HT-29 (cell line): Measurements from ENCODE around the gene ATP6V0A1. TPM values are rescaled to one million over a fixed set of nuclear protein-coding genes. Genes with fewer than 3 reads are reported as not detected.
"Not testable (repeated sequence)": the region's sequence is repeated elsewhere in the genome, so short reads cannot be mapped to it uniquely, and the experiment has no call there.

Source experiments
- DNase-seq: peaks from one replicate; pipeline ENCODE4 v3.0.0-alpha.2; 2015; ENCODE audit warnings: low spot score
- total RNA-seq: library from RNA; depleted of rRNA; stranded (reverse); fragments of >200 nt; shearing (Covaris generic); gene quantifications from 2 replicates; pipeline ENCODE4 v1.2.3, GENCODE V29; 2014

Gene ATP6V0A1
- total RNA-seq, 1 experiment from 2014 or later = 38.4 TPM

DNA sequence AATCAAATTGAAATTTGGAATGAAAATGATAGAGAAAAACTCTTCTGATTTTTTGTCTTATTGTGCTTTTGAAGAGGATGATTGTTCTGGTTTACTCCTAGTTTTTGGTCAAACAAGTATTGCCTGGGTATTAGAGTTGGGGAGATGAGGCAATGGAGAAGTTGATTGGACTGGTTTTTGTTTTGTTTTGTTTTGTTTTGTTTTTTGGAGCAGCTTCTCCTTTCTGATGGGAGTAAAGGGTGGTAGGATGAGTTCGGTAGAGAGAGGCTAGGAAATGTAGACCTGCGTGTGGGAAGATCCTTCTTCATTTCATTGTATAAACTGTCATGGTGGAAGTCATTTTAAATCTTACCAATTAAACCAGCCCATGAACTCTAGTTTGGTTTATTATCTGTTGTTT, 17.7 kb downstream of the ATP6V0A1 start:
- no peak for DNase-seq

DNA sequence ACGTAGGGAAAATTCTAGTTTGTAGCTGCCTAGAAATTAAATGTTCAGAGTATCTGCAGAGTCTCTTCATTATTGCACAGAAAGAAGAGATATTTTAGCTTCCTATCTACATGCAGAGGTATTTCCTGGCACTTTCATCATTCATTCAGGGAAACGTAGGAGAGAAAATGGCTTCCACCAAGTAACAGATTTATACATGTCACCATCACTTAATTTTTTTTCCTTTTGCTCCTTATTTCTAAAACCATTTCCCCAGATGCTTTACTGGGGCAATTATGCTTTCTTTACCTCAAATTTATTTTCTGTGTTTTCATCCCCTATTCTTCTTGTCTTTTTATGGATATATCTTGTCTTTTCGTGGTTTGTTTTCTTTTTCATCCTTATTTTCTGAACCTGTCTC, 18.5 kb downstream of the ATP6V0A1 start:
- DNase-seq = no peak

DNA sequence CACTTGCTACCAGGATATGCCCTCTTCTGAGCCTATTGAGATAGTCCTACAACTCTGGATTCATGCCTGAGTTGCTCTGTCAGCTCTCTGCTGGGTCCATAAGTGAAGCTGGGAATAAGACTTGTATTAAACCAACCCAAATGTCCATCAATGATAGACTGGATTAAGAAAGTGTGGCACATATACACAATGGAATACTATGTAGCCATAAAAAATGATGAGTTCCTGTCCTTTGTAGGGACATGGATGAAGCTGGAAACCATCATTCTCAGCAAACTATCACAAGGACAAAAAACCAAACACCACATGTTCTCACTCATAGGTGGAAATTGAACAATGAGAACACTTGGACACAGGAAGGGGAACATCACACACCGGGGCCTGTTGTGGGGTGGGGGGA, 19.1 kb downstream of the ATP6V0A1 start:
- DNase-seq = not testable (repeated sequence)

DNA sequence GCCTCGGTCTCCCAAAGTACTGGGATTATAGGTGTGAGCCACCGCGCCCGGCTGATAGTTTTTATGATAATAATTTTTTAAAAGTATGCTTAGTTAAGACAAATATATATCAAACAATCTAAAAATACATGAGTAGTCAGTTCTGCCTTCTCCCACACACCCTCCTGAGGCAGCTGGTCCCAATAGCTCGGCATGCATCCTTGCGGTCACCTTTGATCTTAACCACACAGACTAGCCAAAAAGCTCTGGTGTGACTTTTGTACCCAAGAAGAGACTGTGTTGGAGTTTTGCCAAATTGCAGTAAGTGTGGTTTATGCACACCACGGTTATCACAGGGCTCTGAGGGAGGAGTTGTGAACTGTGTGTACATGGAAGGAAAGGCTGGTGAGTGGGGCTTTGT, 25.6 kb downstream of the ATP6V0A1 start:
- DNase-seq = no peak

DNA sequence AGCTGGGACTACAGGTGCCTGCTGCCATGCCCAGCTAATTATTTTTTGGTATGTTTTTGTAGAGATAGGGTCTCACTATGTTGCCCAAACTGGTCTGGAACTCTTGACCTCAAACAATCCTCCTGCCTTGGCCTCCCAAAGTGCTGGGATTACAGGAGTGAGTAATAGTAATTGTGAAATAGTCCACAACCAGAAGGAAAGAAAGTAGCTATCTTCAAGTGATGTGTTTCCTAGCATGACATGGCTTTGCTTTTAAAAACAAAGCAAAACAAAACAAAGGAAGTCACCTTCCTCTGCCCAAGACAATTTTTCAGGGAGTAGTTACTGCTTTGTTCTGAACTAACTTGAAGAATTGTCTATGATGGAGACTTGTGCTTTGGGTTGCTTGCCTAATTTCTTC, 27.0 kb downstream of the ATP6V0A1 start:
- no peak for DNase-seq

DNA sequence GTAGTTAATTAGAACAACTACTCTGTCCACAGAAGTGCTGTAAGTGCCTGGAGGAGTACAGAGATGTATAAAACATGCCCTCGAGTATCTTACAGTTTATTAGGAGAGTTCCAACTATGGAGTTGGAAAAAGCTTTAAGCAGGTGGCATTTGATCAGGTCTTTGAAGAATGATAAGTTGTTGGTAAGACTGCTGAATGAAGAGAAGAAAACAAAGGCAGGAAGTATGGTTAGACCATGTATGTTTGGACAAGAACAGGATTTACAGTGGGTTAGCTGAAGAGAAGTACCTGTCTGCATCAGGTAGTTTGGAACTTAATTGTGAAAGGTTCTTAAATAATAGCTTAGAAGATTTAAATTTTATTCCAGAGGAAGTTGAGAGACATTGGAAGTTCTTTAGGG, 29.4 kb downstream of the ATP6V0A1 start:
- DNase-seq = no peak

DNA sequence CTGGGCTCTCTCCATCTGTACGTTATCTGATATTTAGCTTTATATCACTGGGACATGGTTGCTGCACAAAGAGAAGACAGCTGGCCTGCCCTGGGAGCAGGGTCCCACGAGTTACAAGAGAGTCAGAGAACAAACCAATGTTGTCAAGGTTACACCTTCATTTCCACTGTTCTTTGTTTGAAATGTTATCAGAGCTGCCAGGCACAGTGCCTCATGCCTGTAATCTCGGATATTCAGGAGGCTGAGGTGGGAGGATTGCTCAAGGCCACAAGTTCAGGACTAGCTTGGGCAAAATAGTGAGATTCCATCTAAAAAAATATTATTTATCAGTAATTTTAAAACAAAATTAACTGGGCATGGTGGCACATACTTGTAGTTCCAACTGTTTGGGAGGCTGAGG, 34.6 kb downstream of the ATP6V0A1 start:
- DNase-seq = no peak

DNA sequence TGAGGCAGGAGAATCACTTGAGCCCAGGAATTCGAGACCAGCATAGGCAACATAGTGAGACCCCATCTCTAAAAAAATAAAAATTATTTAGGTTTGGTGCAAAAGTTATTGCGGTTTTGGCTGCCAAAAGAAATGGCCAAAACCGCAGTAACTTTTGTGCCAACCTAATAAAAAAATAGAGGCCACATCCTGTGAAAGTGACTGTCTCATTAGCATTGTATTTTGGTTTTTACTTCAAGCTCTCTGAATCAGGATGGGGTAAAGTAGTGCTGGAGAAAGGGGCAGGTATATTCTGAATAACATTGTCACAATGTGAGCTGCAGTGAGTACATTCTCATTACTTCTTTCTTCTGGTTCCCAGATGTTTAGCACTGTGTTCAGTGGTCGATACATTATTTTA, 36.0 kb downstream of the ATP6V0A1 start:
- no peak for DNase-seq

DNA sequence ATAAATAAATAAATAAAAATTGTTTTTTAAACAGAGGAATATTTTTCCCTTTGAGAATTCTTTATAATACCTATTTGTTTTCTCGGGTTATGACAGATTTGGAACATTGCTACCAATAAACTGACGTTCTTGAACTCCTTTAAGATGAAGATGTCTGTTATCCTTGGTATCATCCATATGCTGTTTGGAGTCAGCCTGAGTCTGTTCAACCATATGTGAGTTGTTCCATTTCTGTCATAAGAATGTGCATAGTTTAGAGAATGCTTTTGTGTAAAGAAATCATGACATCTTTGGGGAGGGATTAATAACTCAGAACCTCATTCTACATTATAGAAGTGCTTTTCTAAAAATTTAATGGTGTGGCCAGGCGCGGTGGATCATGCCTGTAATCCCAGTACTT, 40.1 kb downstream of the ATP6V0A1 start:
- DNase-seq = no peak

DNA sequence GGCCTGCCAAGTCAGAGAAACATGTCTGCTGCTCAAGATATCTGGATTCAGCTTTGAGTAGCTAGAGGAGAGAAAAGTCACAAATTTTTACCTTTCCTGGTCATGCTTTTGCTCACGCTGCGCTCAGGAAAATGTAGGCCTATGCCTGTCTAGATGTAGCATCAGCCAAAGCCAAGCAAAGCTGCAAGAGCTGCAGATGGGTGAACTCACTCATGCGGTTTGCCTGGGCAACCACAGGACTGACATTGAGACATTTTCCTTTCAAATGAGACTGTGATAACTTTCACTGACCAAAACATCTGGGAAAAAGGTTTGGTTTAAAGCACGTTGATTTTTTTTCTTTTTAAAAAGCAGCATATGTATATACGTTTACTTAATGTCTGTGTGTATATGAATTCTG, 43.4 kb downstream of the ATP6V0A1 start:
- DNase-seq = no peak

DNA sequence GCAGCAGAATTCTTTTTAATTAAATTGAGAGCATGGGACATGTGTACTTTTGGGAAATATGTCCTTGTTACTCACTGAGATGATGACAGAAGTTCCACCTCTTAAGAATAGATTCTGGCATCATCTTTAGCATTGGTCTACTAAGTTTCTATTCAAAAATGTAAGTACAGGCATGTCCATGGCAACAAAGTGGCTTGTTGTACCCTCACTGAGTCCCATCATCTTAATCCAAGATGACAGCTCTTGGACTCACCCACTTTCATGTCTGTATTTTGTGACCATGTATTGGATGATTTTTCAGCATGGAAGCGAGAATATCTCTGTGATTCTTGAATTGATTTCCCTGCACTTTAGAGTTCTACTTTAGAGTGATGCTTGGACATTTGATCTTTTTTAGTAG, 44.2 kb downstream of the ATP6V0A1 start:
- DNase-seq = no peak

DNA sequence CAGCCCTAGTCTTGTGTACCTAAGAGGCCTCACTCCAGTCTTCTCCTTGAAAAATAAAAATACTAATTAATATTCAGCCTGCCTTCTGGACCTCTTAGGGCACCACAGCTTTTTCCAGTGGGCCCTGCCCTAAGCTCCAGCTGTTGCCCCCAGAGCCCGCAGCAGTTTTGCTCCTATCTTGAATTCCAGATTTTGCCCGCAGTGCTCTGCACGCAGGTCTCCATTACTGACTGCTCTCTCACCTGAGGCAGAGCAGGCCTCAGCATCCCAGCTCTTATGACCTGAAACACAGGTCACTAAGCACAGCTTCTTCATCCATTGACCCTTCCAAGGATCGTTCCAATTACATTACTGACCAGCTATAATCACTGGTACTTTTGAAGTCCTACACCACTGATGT, 49.0 kb downstream of the ATP6V0A1 start:
- no peak for DNase-seq

DNA sequence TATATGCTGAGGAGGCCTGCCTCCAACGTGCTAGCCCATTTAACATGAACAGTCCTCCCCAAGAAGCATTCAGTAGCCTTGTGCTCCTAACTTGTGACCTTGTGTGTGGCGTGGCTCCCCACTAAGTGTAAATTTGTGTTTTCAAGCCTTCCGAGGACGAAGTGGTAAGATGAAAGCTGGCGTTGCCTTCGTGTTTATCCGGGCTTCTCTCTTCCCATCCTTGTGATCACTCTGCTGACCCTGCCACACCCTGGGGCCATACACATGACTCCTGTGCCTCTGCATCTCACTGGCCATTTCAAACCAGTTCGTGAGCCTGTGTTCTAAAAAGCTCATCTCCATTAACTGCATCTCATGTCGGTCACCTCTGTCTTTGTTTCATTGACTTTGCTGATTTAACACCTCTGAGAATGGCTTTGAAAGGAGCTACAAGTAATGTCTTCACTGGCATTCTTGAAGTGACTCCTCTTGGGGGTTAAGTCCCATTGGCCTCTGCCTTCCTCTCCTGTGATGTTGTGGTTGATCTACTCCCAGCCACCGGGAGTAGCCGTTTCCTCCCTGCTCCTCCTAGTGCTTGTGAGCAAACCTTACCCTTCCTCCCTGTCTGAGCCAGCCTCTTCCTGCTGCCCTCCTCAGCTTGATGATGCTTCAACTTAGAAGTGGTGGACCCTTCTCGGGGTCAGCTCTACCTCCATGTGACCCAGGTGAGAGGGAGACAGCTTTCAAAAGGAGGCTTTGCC, 49.9 kb downstream of the ATP6V0A1 start:
- no peak for DNase-seq

DNA sequence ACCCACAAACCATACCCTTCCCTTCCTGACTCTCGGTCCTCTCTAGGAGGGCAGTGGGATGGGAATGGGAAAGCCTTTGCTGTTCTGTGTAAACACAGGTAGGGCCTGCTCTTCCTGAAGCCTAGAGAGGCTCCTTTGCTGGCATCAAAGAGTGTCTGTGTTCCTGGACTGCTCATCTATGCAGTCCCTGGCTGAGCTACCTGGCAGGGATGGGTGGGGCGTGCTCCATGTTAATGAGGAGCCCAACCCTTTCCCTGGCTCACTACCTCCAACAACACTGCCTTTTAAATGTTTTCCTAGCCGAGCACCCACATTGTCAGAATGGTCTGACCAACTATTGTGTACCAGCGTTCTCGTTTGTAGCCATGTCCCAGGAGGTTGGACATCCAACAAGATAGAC, 50.7 kb downstream of the ATP6V0A1 start:
- DNase-seq = no peak

DNA sequence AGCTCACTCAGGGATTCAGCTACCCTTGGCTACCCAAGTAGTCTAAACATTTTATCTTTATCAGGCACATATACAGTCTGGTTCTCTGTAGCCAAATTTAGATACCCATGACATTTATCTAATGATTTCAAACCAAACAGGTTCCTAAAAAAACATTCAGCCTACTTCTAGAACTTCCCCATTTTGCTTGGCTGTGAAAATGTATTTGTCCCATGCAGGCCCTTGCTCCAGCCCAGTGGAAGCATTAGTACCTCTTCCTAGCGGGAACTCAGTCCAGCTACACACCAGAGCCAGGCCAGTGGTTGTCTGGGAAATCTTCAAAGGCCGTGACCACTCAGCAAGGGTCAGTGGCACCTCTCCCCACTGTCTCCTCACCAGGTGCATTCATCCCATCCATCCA, 51.2 kb downstream of the ATP6V0A1 start:
- no peak for DNase-seq

DNA sequence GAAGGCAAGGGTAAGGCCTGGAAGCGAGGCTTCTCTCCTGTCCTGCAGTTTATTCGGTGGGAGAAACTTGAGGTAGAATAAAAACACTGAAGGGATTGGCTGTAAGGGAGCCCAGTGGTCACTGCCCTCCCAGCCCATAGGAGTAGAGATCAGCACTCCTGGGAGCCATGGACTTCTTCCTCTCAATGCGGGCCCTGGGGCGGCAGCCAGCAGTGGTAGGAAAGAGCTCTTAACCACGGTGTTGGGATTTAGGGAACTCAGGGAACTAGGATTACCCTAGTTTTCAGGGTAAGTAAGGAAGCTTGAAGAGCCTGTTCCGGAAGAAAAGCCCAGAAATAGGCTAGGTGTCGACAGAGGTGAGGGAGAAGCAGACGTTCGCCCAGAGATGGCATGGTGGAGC, 53.6 kb downstream of the ATP6V0A1 start:
- DNase-seq = no peak

DNA sequence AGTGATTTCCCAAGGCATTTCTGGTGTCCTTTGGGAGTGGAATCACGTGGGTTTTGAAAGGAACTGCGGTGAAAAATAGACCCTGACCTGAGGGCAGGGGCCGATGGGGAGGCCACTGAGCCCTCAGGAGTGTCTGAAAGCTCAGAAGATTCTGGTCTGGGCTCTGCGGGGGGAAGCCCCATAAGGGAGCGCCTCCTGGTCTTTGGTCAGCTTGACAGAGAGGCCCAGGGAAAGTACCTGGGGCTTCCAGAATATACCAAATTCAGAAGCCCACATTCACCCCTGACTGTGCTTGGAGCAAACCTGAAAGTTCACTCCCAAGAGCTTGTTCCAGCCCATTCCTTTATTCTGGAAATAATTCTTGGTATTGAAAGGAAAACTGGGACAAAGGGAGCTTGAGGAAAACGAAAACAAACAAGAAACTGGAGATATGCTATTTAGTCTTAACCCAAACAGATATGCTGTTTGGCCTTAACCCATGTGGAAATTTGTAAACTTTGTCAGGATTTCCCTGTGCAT, 54.1 kb downstream of the ATP6V0A1 start:
- DNase-seq = no peak

DNA sequence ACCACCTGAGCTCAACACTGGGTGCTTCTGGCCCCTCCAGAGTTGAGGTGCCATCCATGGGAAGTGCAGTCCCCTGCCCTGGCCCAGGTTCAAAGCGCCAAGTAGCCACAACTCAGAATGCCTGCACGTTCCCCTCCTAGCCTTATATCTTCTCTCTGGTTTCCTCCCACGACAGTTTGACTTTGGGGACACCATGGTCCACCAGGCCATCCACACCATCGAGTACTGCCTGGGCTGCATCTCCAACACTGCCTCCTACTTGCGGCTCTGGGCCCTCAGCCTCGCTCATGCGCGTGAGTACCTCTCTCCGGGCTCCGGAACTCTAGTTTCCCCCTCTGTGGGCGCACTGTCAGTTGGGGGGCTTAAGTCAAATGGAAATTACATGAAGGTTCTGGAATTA, 55.0 kb downstream of the ATP6V0A1 start:
- no peak for DNase-seq

DNA sequence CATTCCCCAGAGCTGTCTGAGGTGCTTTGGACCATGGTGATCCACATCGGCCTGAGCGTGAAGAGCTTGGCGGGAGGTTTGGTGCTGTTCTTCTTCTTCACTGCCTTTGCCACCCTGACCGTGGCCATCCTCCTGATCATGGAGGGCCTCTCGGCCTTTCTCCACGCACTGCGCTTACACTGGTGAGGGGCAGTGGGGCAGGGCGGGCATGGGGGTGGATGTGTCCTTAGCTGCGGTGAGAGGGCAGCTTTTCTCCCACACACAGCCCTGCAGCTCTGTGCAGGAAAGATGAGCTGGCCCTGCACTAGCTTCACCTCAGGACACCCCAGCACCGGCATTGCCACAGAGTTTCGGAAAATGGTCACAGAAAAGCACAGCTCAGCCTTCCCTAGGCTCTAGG, 55.6 kb downstream of the ATP6V0A1 start:
- no peak for DNase-seq

DNA sequence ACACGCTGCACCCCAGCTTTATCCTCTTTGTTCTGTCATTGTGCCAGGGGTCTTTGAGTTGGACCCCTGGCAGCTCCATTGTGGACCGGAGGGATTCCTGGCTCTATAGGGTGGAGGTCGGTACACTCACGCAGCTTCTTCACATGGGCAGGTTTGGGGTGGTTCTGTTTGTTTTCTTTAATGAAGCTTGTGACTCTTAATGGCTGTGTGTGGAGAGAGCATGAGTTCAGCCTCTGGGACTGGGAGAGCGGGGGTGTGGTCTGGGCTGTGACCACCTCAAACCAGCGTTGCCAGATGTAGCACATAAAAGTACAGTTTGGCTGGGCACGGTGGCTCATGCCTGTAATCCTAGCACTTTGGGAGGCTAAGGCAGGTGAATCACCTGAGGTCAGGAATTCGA, 56.2 kb downstream of the ATP6V0A1 start:
- no peak for DNase-seq

DNA sequence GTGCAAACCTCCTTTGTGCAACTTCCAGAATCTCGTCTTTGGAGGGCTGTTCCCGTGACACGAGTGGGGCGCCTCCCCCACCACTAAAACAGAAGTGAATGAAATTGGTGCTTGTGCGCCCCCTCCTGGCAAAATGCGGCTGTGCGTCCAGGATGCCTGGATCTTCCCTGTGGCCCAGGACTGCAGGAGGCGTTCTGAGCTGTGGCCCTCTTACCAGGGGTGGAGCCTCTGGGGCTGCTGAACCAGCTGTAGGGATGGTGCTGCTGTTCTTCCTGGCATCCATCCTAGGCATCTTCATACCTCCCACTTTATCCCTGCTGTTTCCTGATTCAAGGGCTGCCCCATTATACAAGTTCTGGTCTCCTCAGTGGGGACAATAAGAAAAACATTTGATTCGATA, 58.8 kb downstream of the ATP6V0A1 start:
- DNase-seq = peak; percentile 94

DNA sequence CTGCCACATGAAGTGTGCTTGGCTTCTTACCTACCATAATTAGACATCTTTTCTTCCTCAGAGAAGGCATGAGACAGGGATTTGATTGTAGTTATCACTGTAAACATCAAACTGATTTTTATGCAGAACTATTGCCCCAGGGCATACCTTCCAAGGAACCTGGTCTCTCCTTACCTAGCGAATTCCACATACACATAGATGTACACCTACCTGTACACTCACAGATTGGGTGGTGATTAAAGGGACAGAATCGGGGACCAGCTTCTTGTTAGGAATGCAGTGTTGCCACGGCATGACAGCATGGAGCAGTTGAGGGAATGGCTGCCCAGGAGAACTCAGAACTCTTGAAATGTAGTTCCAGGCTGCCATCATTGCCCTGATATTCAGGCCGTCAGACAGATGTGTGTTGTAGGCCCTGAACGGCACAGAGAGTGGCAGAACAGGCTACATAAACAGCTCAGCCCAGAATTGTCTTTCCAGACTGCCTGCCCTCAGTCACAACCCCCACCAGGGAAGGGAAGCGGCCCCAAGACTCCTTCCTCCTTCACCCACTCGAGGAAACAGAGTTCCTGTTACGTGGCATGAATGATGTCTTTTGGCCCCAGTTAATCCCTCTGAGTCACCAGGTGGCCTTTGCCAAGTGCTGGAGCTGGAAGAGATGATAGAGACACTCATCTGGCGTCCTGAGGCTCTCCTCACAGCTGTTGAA, 59.5 kb downstream of the ATP6V0A1 start:
- DNase-seq = peak; percentile 93
